ENCODE data around the gene SLC17A1. TPM values are rescaled to one million over a fixed set of nuclear protein-coding genes. Genes with fewer than 3 reads are reported as not detected.

Gene SLC17A1
- total RNA-seq, 1 donor from 2014 or later = not detected

- Histone ChIP-seq H3K4me3 (ENCODE audit: low read depth, low read length) (no peak overlapping the region), H3K27me3 (ENCODE audit: control insufficient read depth, insufficient read depth, low read length) (no peaks in the 10 kb centered on the region), H3K36me3 (ENCODE audit: control insufficient read depth, insufficient read depth, low read length) (no peaks in the 10 kb centered on the region)
- TF ChIP-seq CTCF (IDR thresholded peaks at IDR 0.05; ENCODE audit: insufficient read depth, low read length, severe bottlenecking) = no peak
- FAIRE-seq (no peak), DNase-seq (ENCODE audit: low read depth) (no peak)
Observed at GRCh38 chr6:25842526-25842925, 10.7 kb upstream of the SLC17A1 start.

GRCh38 chr6:25835442-25836283 is 3.8 kb upstream of the SLC17A1 start:
- FAIRE-seq (no peak), DNase-seq (ENCODE audit: low read depth) (no peak)
- Histone ChIP-seq H3K27me3 (ENCODE audit: control insufficient read depth, insufficient read depth, low read length) (no peaks in the 10 kb centered on the region), H3K36me3 (ENCODE audit: control insufficient read depth, insufficient read depth, low read length) (no peaks in the 10 kb centered on the region), H3K4me3 (ENCODE audit: low read depth, low read length) (no peak overlapping the region)
- no peak for TF ChIP-seq CTCF (IDR thresholded peaks at IDR 0.05; ENCODE audit: insufficient read depth, low read length, severe bottlenecking)

- Histone ChIP-seq H3K27me3 (ENCODE audit: control insufficient read depth, insufficient read depth, low read length) (no peaks in the 10 kb centered on the region), H3K4me3 (ENCODE audit: low read depth, low read length) (no peak overlapping the region), H3K36me3 (ENCODE audit: control insufficient read depth, insufficient read depth, low read length) (no peaks in the 10 kb centered on the region)
- no peak for TF ChIP-seq CTCF (IDR thresholded peaks at IDR 0.05; ENCODE audit: insufficient read depth, low read length, severe bottlenecking)
- DNase-seq (ENCODE audit: low read depth) (no peak), FAIRE-seq (no peak)
Observed at GRCh38 chr6:25834950-25835349, 3.1 kb upstream of the SLC17A1 start.

- H3K36me3 ChIP-seq (ENCODE audit: control insufficient read depth, insufficient read depth, low read length) = no peaks in the 10 kb centered on the region
- TF ChIP-seq CTCF (IDR thresholded peaks at IDR 0.05; ENCODE audit: insufficient read depth, low read length, severe bottlenecking) = no peak
- H3K27me3 ChIP-seq (ENCODE audit: control insufficient read depth, insufficient read depth, low read length) = no peaks in the 10 kb centered on the region
- DNase-seq (ENCODE audit: low read depth) = no peak
- no peak for FAIRE-seq
- no peak overlapping the region for H3K4me3 ChIP-seq (ENCODE audit: low read depth, low read length)
Observed at GRCh38 chr6:25833136-25833535, 1.3 kb upstream of the SLC17A1 start.

- no peak for TF ChIP-seq CTCF (IDR thresholded peaks at IDR 0.05; ENCODE audit: insufficient read depth, low read length, severe bottlenecking)
- no peaks in the 10 kb centered on the region for H3K27me3 ChIP-seq (ENCODE audit: control insufficient read depth, insufficient read depth, low read length)
- no peaks in the 10 kb centered on the region for H3K36me3 ChIP-seq (ENCODE audit: control insufficient read depth, insufficient read depth, low read length)
- FAIRE-seq (no peak), DNase-seq (ENCODE audit: low read depth) (no peak)
- no peak overlapping the region for H3K4me3 ChIP-seq (ENCODE audit: low read depth, low read length)
Observed at GRCh38 chr6:25832670-25833069, 818 bp upstream of the SLC17A1 start.

GRCh38 chr6:25832307-25832662 is 433 bp upstream of the SLC17A1 start:
- DNase-seq (ENCODE audit: low read depth) (no peak), FAIRE-seq (no peak)
- Histone ChIP-seq H3K27me3 (ENCODE audit: control insufficient read depth, insufficient read depth, low read length) (no peaks in the 10 kb centered on the region), H3K36me3 (ENCODE audit: control insufficient read depth, insufficient read depth, low read length) (no peaks in the 10 kb centered on the region), H3K4me3 (ENCODE audit: low read depth, low read length) (no peak overlapping the region)
- no peak for TF ChIP-seq CTCF (IDR thresholded peaks at IDR 0.05; ENCODE audit: insufficient read depth, low read length, severe bottlenecking)

Measured in bronchial epithelial cell (primary cell).